Transverse colon (tissue), 4 donors: ENCODE data around the gene TMEM238L.

Experiments
- CTCF ChIP-seq, 5 experiments: fragments of 200-600 bp in 3 of 5; fragments of 450-650 bp in 2 of 5; sonication (generic) in 3 of 5; IDR thresholded peaks; 1 replicate in 2 of 5; 2 replicates in 3 of 5; pipeline ENCODE4 v1.5.1; 2016 to 2017; ENCODE audit warnings: antibody characterized with exemption in 5 of 5, inconsistent platforms in 3 of 5, mild to moderate bottlenecking in 2 of 5, moderate library complexity in 1 of 5
- POLR2AphosphoS5 ChIP-seq, 3 donors: sonication (generic); formaldehyde crosslinking; IDR thresholded peaks; one replicate each; pipeline ENCODE4 v1.6.1; 2016; ENCODE audit warnings: antibody characterized with exemption in 3 of 3

- TF ChIP-seq CTCF (IDR thresholded peaks at IDR 0.05), result no peak
- no peak for TF ChIP-seq POLR2AphosphoS5 (IDR thresholded peaks at IDR 0.05)
Observed at GRCh38 chr17:10768750-10769251, 35.1 kb downstream of the TMEM238L start.
